WERI-Rb-1 (cell line): ENCODE results near the gene GOLIM4.

ENCODE experiments used
- DNase-seq: peaks from one replicate; pipeline ENCODE4 v3.0.0-alpha.2; 2020
- H3K27ac ChIP-seq: fragments of 250-450 bp; sonication (Bioruptor Pico); 2 replicates; pipeline ENCODE4 v1.5.1; 2020; ENCODE audit warnings: mild to moderate bottlenecking, moderate library complexity
- H3K27me3 ChIP-seq: fragments of 250-450 bp; sonication (Bioruptor Pico); 2 replicates; pipeline ENCODE4 v1.5.1; 2021; ENCODE audit warnings: mild to moderate bottlenecking, low read depth, moderate library complexity; ENCODE audit not compliant: insufficient read depth, severe bottlenecking
- H3K36me3 ChIP-seq: fragments of 250-450 bp; sonication (Bioruptor Pico); 2 replicates; pipeline ENCODE4 v1.5.1; 2020; ENCODE audit warnings: mild to moderate bottlenecking, moderate library complexity
- H3K4me3 ChIP-seq: 2 replicates; pipeline ENCODE4 v1.5.1; 2011; ENCODE audit warnings: low read depth, mild to moderate bottlenecking, control low read depth, low read length
- H3K9me3 ChIP-seq: fragments of 250-450 bp; sonication (Bioruptor Pico); 2 replicates; pipeline ENCODE4 v1.5.1; 2021; ENCODE audit warnings: mild to moderate bottlenecking, moderate library complexity; ENCODE audit not compliant: severe bottlenecking
- CTCF ChIP-seq: IDR thresholded peaks from 2 replicates; pipeline ENCODE4 v1.5.1; 2011; ENCODE audit warnings: low read depth, mild to moderate bottlenecking, control low read depth, inconsistent platforms, low read length

Gene GOLIM4

GRCh38 chr3:168127466-168127865, 31.7 kb upstream of the GOLIM4 start:
- Histone ChIP-seq H3K27ac (no peak overlapping the region), H3K4me3 (no peak overlapping the region), H3K36me3 (no peaks in the 10 kb centered on the region), H3K9me3 (peaks cover 3% of the 10 kb centered on the region), H3K27me3 (no peaks in the 10 kb centered on the region)
- DNase-seq, result no peak
- no peak for TF ChIP-seq CTCF

DNA sequence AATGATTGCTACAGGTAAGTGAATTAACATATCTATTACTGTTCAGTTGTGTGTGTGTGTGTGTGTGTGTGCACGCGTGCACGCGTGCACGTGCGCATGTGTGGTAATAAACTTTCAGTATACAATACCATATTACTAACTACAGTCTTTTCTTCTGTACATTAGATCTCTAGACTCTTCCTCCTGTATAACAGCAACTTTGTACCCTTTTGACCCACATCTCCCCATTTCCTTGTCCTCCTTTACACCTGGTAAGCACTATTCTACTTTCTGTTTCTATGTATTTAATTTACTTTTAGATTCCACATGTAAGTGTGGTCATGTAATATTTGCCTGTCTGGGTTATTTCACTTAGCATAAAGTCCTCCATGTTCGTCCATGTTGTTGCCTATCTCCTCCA, 29.1 kb upstream of the GOLIM4 start:
- Histone ChIP-seq H3K4me3 (no peak overlapping the region), H3K27me3 (no peaks in the 10 kb centered on the region), H3K36me3 (no peaks in the 10 kb centered on the region), H3K9me3 (peaks cover 3% of the 10 kb centered on the region), H3K27ac (no peak overlapping the region)
- DNase-seq, result no peak
- no peak for TF ChIP-seq CTCF

GRCh38 chr3:168124291-168124690, 28.6 kb upstream of the GOLIM4 start:
- no peak overlapping the region for H3K4me3 ChIP-seq
- H3K27ac ChIP-seq, result no peak overlapping the region
- no peaks in the 10 kb centered on the region for H3K36me3 ChIP-seq
- no peak for TF ChIP-seq CTCF
- H3K27me3 ChIP-seq, result no peaks in the 10 kb centered on the region
- peaks cover 3% of the 10 kb centered on the region for H3K9me3 ChIP-seq
- DNase-seq, result no peak

- TF ChIP-seq CTCF, result no peak
- DNase-seq, result no peak
- Histone ChIP-seq H3K27me3 (no peaks in the 10 kb centered on the region), H3K36me3 (no peaks in the 10 kb centered on the region), H3K27ac (no peak overlapping the region), H3K4me3 (no peak overlapping the region), H3K9me3 (peaks cover 3% of the 10 kb centered on the region)
These were observed 27.8 kb upstream of the GOLIM4 start for GRCh38 chr3:168123201-168124176.

DNA sequence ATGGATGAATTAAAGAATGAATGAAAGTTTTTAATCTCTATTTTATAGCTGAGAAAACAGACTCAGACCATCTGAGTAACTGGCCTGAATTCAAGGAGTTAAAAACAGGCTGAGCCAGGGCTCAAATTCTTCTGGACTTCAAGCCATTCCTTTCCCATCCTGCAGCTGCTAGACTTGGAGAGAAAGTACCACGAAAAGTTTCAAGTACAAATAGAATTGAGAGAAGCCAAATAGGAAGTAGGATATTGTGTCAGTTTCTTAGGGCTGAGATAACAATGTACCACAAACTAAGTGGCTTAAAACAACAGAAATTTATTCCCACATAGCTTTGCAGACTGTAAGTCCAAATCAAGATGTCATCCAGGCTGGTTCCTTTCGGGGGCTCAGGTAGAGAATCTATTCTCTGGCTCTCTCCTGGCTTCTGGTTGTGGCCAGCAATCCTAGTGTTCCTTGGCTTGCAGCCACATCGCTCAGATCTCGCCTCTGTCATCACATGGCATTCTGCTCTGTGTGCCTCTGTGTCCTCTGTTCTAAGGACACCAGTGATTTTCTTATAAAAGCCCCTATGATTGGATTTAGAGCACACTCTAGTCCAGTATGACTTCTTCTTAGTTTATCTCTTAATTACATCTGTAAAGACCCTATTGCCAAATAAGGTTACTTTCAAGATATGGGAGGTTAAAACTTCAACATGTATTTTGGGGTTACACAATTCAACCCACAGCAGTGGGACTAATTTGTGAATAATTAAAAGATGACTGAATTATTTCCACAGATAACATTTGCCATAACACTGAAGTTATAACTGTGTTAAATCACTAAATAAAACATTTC, 25.7 kb upstream of the GOLIM4 start:
- no peaks in the 10 kb centered on the region for H3K36me3 ChIP-seq
- TF ChIP-seq CTCF, result no peak
- H3K27ac ChIP-seq, result no peak overlapping the region
- DNase-seq, result no peak
- no peaks in the 10 kb centered on the region for H3K9me3 ChIP-seq
- no peaks in the 10 kb centered on the region for H3K27me3 ChIP-seq
- H3K4me3 ChIP-seq, result no peak overlapping the region
